HepG2 (cell line): ENCODE data around the gene PLEKHG4. TPM values are rescaled to one million over a fixed set of nuclear protein-coding genes. Genes with fewer than 3 reads are reported as not detected.

Experiments
- ATAC-seq: fragments of 200-7000 bp; cut with Tn5 transposase; 3 replicates; pipeline ENCODE4 v1.9.1; 2020; ENCODE audit warnings: mild to moderate bottlenecking, moderate library complexity
- BruUV-seq: library from RNA; stranded (reverse); fragments of 400-500 nt; replicated peaks from 2 replicates; lab custom pipeline; 2021; lab: Mats Ljungman, UMichigan
- CTCF ChIA-PET: fragments of 300-600 bp; formaldehyde crosslinking; extraction: SDS; loops from one replicate; lab custom pipeline; 2021; ENCODE audit warnings: low total read pairs, inconsistent platforms, low intra/inter-chr PET ratio; lab: Yijun Ruan, JAX
- POLR2A ChIA-PET: fragments of 350-600 bp; sonication (Branson Sonifier 250); formaldehyde crosslinking; loops from one replicate; lab custom pipeline; 2020; ENCODE audit warnings: antibody characterized with exemption, inconsistent platforms; lab: Yijun Ruan, JAX
- DNase-seq: peaks from one replicate; pipeline ENCODE4 v3.0.0-alpha.2; 2015; ENCODE audit warnings: low spot score
- FAIRE-seq: peaks from 3 replicates; lab custom pipeline; 2011; peaks lifted over from hg19 to GRCh38; lab: Jason Lieb, UNC
- H2AFZ ChIP-seq: one replicate; pipeline ENCODE4 v1.6.1; 2011; ENCODE audit warnings: low read length, inconsistent platforms
- H3K27ac ChIP-seq: fragments of 300-600 bp; 3 replicates; pipeline ENCODE4 v1.8.0; 2011; ENCODE audit warnings: mixed run types, mild to moderate bottlenecking, mixed read lengths, low read length, inconsistent platforms; ENCODE audit not compliant: insufficient read depth; ENCODE audit errors: extremely low read length
- H3K27me3 ChIP-seq, 2 experiments: fragments of 200-600 bp in 1 of 2; 2 replicates in 1 of 2; 3 replicates in 1 of 2; pipeline versions ENCODE4 v1.6.0 to v1.8.0; 2011; ENCODE audit warnings: low read length in 2 of 2, mild to moderate bottlenecking in 2 of 2, moderate library complexity in 2 of 2, inconsistent platforms in 1 of 2; ENCODE audit not compliant: insufficient read depth in 2 of 2, control insufficient read depth in 1 of 2
- H3K36me3 ChIP-seq, 2 experiments: fragments of 200-600 bp in 1 of 2; replicated peaks in 1 of 2; 2 replicates in 1 of 2; 3 replicates in 1 of 2; pipeline versions ENCODE4 v1.5.1 to v1.8.0; 2011; ENCODE audit warnings: low read length in 2 of 2, inconsistent platforms in 1 of 2; ENCODE audit not compliant: insufficient read depth in 2 of 2, control insufficient read depth in 1 of 2
- H3K4me1 ChIP-seq: 2 replicates; pipeline ENCODE4 v1.5.1; 2012; ENCODE audit warnings: low read length, inconsistent platforms; ENCODE audit not compliant: insufficient read depth
- H3K4me2 ChIP-seq: 2 replicates; pipeline ENCODE4 v1.6.0; 2011; ENCODE audit warnings: low read depth, low read length, inconsistent platforms
- H3K4me3 ChIP-seq, 3 experiments: fragments of 200-600 bp in 1 of 3; sonication (generic), shearing (Covaris generic) in 1 of 3; replicated peaks in 1 of 3; 2 replicates each; pipeline ENCODE4 v1.5.1; 2011 to 2016; ENCODE audit warnings: low read length in 3 of 3, inconsistent platforms in 2 of 3, low read depth in 2 of 3, mild to moderate bottlenecking in 2 of 3, control low read depth in 1 of 3, mixed read lengths in 1 of 3; ENCODE audit not compliant: insufficient read depth in 1 of 3
- H3K79me2 ChIP-seq: one replicate; pipeline ENCODE4 v1.6.1; 2011; ENCODE audit warnings: low read length, inconsistent platforms; ENCODE audit not compliant: insufficient read depth
- H3K9ac ChIP-seq: 2 replicates; pipeline ENCODE4 v1.6.0; 2011; ENCODE audit warnings: mild to moderate bottlenecking, low read depth, low read length, inconsistent platforms; ENCODE audit not compliant: insufficient read depth
- H3K9me3 ChIP-seq: 2 replicates; pipeline ENCODE4 v1.5.1; 2012; ENCODE audit warnings: mild to moderate bottlenecking, low read length
- H4K20me1 ChIP-seq: 2 replicates; pipeline ENCODE4 v1.6.0; 2011; ENCODE audit warnings: inconsistent platforms, mild to moderate bottlenecking, low read length, moderate library complexity; ENCODE audit not compliant: insufficient read depth
- CEBPB ChIP-seq: IDR thresholded peaks from 2 replicates; pipeline ENCODE4 v1.6.1; 2011; ENCODE audit warnings: low read depth, low read length, improper control_type of control experiment, borderline replicate concordance
- HNF4G ChIP-seq, 2 experiments: sonication (generic) in 1 of 2; formaldehyde crosslinking in 1 of 2; IDR thresholded peaks; 2 replicates each; pipeline versions ENCODE4 v1.4.0 to v1.6.1; 2011 to 2020; ENCODE audit warnings: borderline replicate concordance in 2 of 2, low read depth in 2 of 2, mild to moderate bottlenecking in 2 of 2, low read length in 1 of 2, missing genetic modification reagents in 1 of 2, moderate library complexity in 1 of 2
- ISX ChIP-seq: sonication (generic); formaldehyde crosslinking; conservative IDR thresholded peaks from 2 replicates; pipeline ENCODE4 v1.5.0; 2020; ENCODE audit warnings: missing genetic modification reagents
- KDM4B ChIP-seq: sonication (generic); formaldehyde crosslinking; IDR thresholded peaks from 2 replicates; pipeline ENCODE4 v1.4.0; 2020; ENCODE audit warnings: missing genetic modification reagents
- KLF13 ChIP-seq: sonication (generic); formaldehyde crosslinking; IDR thresholded peaks from 2 replicates; pipeline ENCODE4 v1.4.0; 2020; ENCODE audit warnings: mild to moderate bottlenecking, missing genetic modification reagents
- MXD4 ChIP-seq: IDR thresholded peaks from 2 replicates; pipeline ENCODE4 v1.6.1; 2016; ENCODE audit warnings: mild to moderate bottlenecking, missing biosample characterization, missing genetic modification reagents
- NCOA1 ChIP-seq: sonication (generic); formaldehyde crosslinking; IDR thresholded peaks from 2 replicates; pipeline ENCODE4 v1.9.0; 2021; ENCODE audit warnings: missing genetic modification reagents
- PLRG1 ChIP-seq: fragments of 450-650 bp; conservative IDR thresholded peaks from 2 replicates; pipeline ENCODE4 v1.6.1; 2016
- SMAD1 ChIP-seq: sonication (generic); formaldehyde crosslinking; IDR thresholded peaks from 2 replicates; pipeline ENCODE4 v1.4.0; 2020; ENCODE audit warnings: missing genetic modification reagents, low read depth, mild to moderate bottlenecking, borderline replicate concordance
- SOX13 ChIP-seq, 3 experiments: fragments of 450-650 bp in 1 of 3; sonication (generic) in 1 of 3; formaldehyde crosslinking in 1 of 3; IDR thresholded peaks in 2 of 3; conservative IDR thresholded peaks in 1 of 3; 2 replicates each; pipeline versions ENCODE4 v1.5.0 to v1.6.1; 2016 to 2020; ENCODE audit warnings: antibody characterized with exemption in 1 of 3, mild to moderate bottlenecking in 1 of 3, missing compliant biosample characterization in 1 of 3, missing genetic modification reagents in 1 of 3, moderate library complexity in 1 of 3
- SRY ChIP-seq: sonication (generic); formaldehyde crosslinking; IDR thresholded peaks from 2 replicates; pipeline ENCODE4 v1.8.0; 2022; ENCODE audit warnings: mild to moderate bottlenecking, missing genetic modification reagents
- TEAD2 ChIP-seq: sonication (generic); formaldehyde crosslinking; IDR thresholded peaks from 2 replicates; pipeline ENCODE4 v1.9.0; 2021; ENCODE audit warnings: missing genetic modification reagents
- ZEB1 ChIP-seq: IDR thresholded peaks from 2 replicates; pipeline ENCODE4 v1.6.1; 2012; ENCODE audit warnings: mild to moderate bottlenecking, low read depth, inconsistent platforms; ENCODE audit not compliant: insufficient replicate concordance
- ZNF296 ChIP-seq: sonication (generic); formaldehyde crosslinking; conservative IDR thresholded peaks from 2 replicates; pipeline ENCODE4 v1.5.0; 2020; ENCODE audit warnings: mild to moderate bottlenecking, missing genetic modification reagents
- ZNF331 ChIP-seq: sonication (generic); formaldehyde crosslinking; IDR thresholded peaks from 2 replicates; pipeline ENCODE4 v1.4.0; 2020; ENCODE audit warnings: missing genetic modification reagents
- ZNF550 ChIP-seq: sonication (generic); formaldehyde crosslinking; IDR thresholded peaks from 2 replicates; pipeline ENCODE4 v1.4.0; 2020; ENCODE audit warnings: mild to moderate bottlenecking, missing genetic modification reagents, borderline replicate concordance
- ZNF619 ChIP-seq: sonication (generic); formaldehyde crosslinking; IDR thresholded peaks from 2 replicates; pipeline ENCODE4 v1.4.0; 2020; ENCODE audit warnings: mild to moderate bottlenecking, missing genetic modification reagents
- ZNF674 ChIP-seq: sonication (generic); formaldehyde crosslinking; IDR thresholded peaks from 2 replicates; pipeline ENCODE4 v1.5.0; 2020; ENCODE audit warnings: low read depth, mild to moderate bottlenecking, missing genetic modification reagents
- in situ Hi-C: cut with HindIII; loops from 2 replicates; pipeline ENCODE4 v1.10.0; 2017; ENCODE audit warnings: low pct_unique_long_range_greater_than_20kb; ENCODE audit not compliant: extremely low pct_ligation_motif_present
- intact Hi-C: fragments of 100-400 bp; cut with micrococcal nuclease; formaldehyde crosslinking; loops from one replicate; pipeline ENCODE4 v1.10.0; 2022; ENCODE audit not compliant: unreplicated experiment
- polyA plus RNA-seq, 8 experiments: library from polyadenylated mRNA; depleted of rRNA in 3 of 8; stranded (reverse) in 7 of 8; unstranded in 1 of 8; fragments of >200 nt; fragmentation: Illumina TruSeq in 4 of 8; extraction: Trizol in 4 of 8; gene quantifications; 2 replicates each; pipeline versions ENCODE4 v1.2.1 to v1.2.3, GENCODE V29; 2011 to 2016; ENCODE audit warnings: low read depth in 4 of 8, missing spikeins in 1 of 8, mixed read lengths in 1 of 8; ENCODE audit not compliant: insufficient read depth in 1 of 8
- total RNA-seq, 5 experiments: library from RNA; depleted of rRNA; stranded (reverse); fragments of >200 nt; fragmentation: Illumina TruSeq; extraction: Trizol; gene quantifications; 2 replicates each; pipeline ENCODE4 v1.2.3, GENCODE V29; 2016; ENCODE audit warnings: low read depth in 1 of 5
- TF ChIP-seq, protein P1 (sequence below): sonication (generic); formaldehyde crosslinking; IDR thresholded peaks from 2 replicates; pipeline ENCODE4 v1.4.0; 2020; ENCODE audit warnings: missing genetic modification reagents, mild to moderate bottlenecking, borderline replicate concordance

PLEKHG4 gene
- total and polyA plus RNA-seq, 2 of the 13 experiments (the other 11 are each of a cell fraction or from before 2014, with no cell fraction given), result 7.1 to 13.6 TPM

DNA sequence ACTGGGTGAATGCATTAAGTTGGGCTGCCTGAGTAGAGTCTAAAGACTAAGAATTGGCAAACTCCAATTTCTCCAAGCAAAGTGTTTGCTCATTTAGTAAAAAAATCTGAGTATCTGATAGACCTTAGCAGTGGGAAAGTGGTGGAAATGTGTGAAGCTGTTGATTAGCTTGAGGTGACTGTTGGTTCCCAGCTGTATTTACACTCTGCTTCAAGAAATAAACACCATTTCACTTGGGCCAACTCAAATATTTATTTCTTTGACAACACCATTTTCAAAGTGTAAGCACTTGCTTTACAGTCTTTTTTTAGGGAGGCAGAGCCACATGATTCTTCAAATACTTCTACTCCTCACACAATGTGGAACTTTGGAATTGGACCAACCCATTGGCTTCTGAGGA, 38.5 kb downstream of the PLEKHG4 start:
- CTCF ChIA-PET, result no interaction called here
- BruUV-seq, result no TSS peak

More for the DNA sequence above, 38.5 kb downstream of the PLEKHG4 start:
- Histone ChIP-seq H3K27me3 (peaks cover 0 to 15% of the 10 kb centered on the region in 2 experiments; a peak in 3 of 5 replicates), H3K4me2 (no peak overlapping the region), H4K20me1 (no peaks in the 10 kb centered on the region), H3K27ac (no peak overlapping the region)
- intact Hi-C loops, result no loop called here
- TF ChIP-seq ZEB1, result no peak
- TF ChIP-seq SRY, result no peak
- TF ChIP-seq SMAD1 (CRISPR knock-in tag), result no peak
- TF ChIP-seq, protein P1, sequence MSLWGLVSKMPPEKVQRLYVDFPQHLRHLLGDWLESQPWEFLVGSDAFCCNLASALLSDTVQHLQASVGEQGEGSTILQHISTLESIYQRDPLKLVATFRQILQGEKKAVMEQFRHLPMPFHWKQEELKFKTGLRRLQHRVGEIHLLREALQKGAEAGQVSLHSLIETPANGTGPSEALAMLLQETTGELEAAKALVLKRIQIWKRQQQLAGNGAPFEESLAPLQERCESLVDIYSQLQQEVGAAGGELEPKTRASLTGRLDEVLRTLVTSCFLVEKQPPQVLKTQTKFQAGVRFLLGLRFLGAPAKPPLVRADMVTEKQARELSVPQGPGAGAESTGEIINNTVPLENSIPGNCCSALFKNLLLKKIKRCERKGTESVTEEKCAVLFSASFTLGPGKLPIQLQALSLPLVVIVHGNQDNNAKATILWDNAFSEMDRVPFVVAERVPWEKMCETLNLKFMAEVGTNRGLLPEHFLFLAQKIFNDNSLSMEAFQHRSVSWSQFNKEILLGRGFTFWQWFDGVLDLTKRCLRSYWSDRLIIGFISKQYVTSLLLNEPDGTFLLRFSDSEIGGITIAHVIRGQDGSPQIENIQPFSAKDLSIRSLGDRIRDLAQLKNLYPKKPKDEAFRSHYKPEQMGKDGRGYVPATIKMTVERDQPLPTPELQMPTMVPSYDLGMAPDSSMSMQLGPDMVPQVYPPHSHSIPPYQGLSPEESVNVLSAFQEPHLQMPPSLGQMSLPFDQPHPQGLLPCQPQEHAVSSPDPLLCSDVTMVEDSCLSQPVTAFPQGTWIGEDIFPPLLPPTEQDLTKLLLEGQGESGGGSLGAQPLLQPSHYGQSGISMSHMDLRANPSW (CRISPR knock-in tag), result no peak
- TF ChIP-seq ZNF550, result no peak
- TF ChIP-seq CEBPB, result no peak
- no peak for TF ChIP-seq PLRG1
- no peak for TF ChIP-seq ISX
- no peak for TF ChIP-seq ZNF331
- no peak for TF ChIP-seq TEAD2 (CRISPR knock-in tag)
- TF ChIP-seq ZNF296 (CRISPR knock-in tag), result no peak
- no peak for TF ChIP-seq ZNF674
- no peak for TF ChIP-seq KDM4B (CRISPR knock-in tag)
- TF ChIP-seq SOX13 (IDR thresholded peaks at IDR 0.05), result no peak
- no peak for TF ChIP-seq SOX13 (CRISPR knock-in tag; conservative IDR thresholded peaks at IDR 0.05 in 1 of 2, IDR thresholded peaks at IDR 0.05 in 1 of 2)
- TF ChIP-seq MXD4 (CRISPR knock-in tag), result no peak
- TF ChIP-seq NCOA1 (CRISPR knock-in tag), result no peak
- TF ChIP-seq KLF13 (CRISPR knock-in tag), result no peak
- no peak for TF ChIP-seq ZNF619
- no peak for TF ChIP-seq HNF4G (IDR thresholded peaks at IDR 0.05; ENCODE audit: borderline replicate concordance, low read depth, low read length)
- TF ChIP-seq HNF4G (CRISPR knock-in tag; IDR thresholded peaks at IDR 0.05; ENCODE audit: borderline replicate concordance, low read depth), result no peak
- TF ChIP-seq, all 625 proteins: peak for 0
- ATAC-seq, result no peak
- peaks cover 8% of the 10 kb centered on the region; the same call in 1 of the 2 replicates for H3K4me1 ChIP-seq
- no peaks in the 10 kb centered on the region for H3K79me2 ChIP-seq
- no peak overlapping the region for H3K9ac ChIP-seq
- no peak overlapping the region for H2AFZ ChIP-seq
- no peak overlapping the region for H3K4me3 ChIP-seq
- in situ Hi-C loops, result no loop called here
- no peak for DNase-seq
- POLR2A ChIA-PET, result no interaction called here
- FAIRE-seq, result no peak
- no peaks in the 10 kb centered on the region for H3K9me3 ChIP-seq
- no peaks in the 10 kb centered on the region for H3K36me3 ChIP-seq
